GM10248 (cell line): Measurements from ENCODE around the gene RNU6-1.
A peak's percentile ranks its signal among the peaks of the same experiment; 100 is the strongest.

Source experiments
- CTCF ChIA-PET: fragments of 300-600 bp; sonication (Branson Sonifier 250); formaldehyde crosslinking; extraction: SDS; loops from one replicate; lab custom pipeline; 2021; ENCODE audit warnings: antibody characterized with exemption; lab: Yijun Ruan, JAX
- POLR2A ChIA-PET: fragments of 350-650 bp; sonication (Branson Sonifier 250); formaldehyde crosslinking; extraction: SDS; loops from one replicate; lab custom pipeline; 2020; ENCODE audit warnings: antibody characterized with exemption; lab: Yijun Ruan, JAX
- DNase-seq: peaks from one replicate; pipeline ENCODE4 v3.0.0; 2012; ENCODE audit errors: extremely low spot score
- CTCF ChIP-seq: IDR thresholded peaks from 2 replicates; pipeline ENCODE4 v1.5.1; 2012; ENCODE audit warnings: mild to moderate bottlenecking, low read depth; ENCODE audit errors: extremely low read depth, missing control alignments, control extremely low read depth

Gene RNU6-1

GRCh38 chr15:67836477-67836876 is 3.4 kb downstream of the RNU6-1 start:
- DNase-seq, result no peak
- ChIA-PET POLR2A (no interaction called here), CTCF (interaction anchor here (0.8 to 4.9 kb wide), 18 partner anchors 13 to 890 kb away, joined by 3 to 61 read pairs (median 4); partner anchors contain the start of gene FEM1B)
- TF ChIP-seq CTCF, result peak; percentile 71

GRCh38 chr15:67836134-67836455 is 3.8 kb downstream of the RNU6-1 start:
- ChIA-PET POLR2A (no interaction called here), CTCF (interaction anchor here (0.7 to 4.9 kb wide), 20 partner anchors 9 to 889 kb away, joined by 3 to 61 read pairs (median 4); partner anchors contain the start of gene FEM1B)
- no peak for DNase-seq
- no peak for TF ChIP-seq CTCF

- CTCF ChIA-PET, result interaction anchor here (0.7 to 4.9 kb wide), 21 partner anchors 9 to 889 kb away, joined by 3 to 61 read pairs (median 4); partner anchors contain the start of gene FEM1B
- DNase-seq, result no peak
- POLR2A ChIA-PET, result no interaction called here
- no peak for TF ChIP-seq CTCF
Measured at GRCh38 chr15:67835297-67836133, 4.3 kb downstream of the RNU6-1 start.

GRCh38 chr15:67834581-67835296 is 5.1 kb downstream of the RNU6-1 start:
- TF ChIP-seq CTCF, result no peak
- no peak for DNase-seq
- ChIA-PET POLR2A (no interaction called here), CTCF (interaction anchor here (0.8 to 4.9 kb wide), 9 partner anchors 14 to 888 kb away, joined by 3 to 61 read pairs (median 3); partner anchors contain the start of gene FEM1B)

GRCh38 chr15:67833710-67834511 is 5.9 kb downstream of the RNU6-1 start:
- POLR2A ChIA-PET, result no interaction called here
- CTCF ChIA-PET, result interaction anchor here (0.8 kb wide), 1 partner anchor 342 kb away, joined by 3 read pairs; no protein-coding TSS in a partner anchor
- peak; percentile 76 for DNase-seq
- peak; percentile 76 for TF ChIP-seq CTCF
